HCEC 1CT (cell line): ENCODE data around the gene MOCS3.

Source experiments
- DNase-seq: peaks from one replicate; pipeline ENCODE4 v3.0.0-alpha.2; 2017

Gene MOCS3

GRCh38 chr20:50958615-50959542, at the start of gene MOCS3:
TSS of gene MOCS3 (plus strand) at chr20:50958818. CDS start at chr20:50958843, 25 bp downstream.
- peak; percentile 93 for DNase-seq

DNA sequence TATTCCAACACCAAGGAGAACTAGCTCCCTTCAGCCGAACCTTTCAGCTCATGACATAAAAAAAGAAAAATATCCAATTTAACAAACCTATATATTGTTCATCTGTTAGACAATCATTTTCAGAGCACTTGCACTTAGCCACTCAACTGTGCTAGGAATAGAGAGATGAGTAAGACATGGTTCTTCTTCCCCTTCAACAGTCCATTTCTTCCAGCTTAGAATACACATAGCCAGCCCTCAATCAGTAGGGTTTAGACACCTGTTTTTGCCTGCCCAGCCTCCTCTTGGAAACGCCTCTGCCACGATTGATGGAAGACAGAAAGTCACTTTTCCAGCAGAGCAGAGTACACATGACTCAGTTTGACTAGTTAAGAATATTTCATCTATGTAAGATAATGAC, 49.2 kb upstream of the MOCS3 start:
- no peak for DNase-seq

GRCh38 chr20:50911030-50911429, 47.6 kb upstream of the MOCS3 start:
- peak; percentile 81 for DNase-seq

- DNase-seq, result no peak
Measured at GRCh38 chr20:50911716-50912115, 46.9 kb upstream of the MOCS3 start.

GRCh38 chr20:50913690-50914375, 44.8 kb upstream of the MOCS3 start:
- DNase-seq, result peak; percentile 94

DNA sequence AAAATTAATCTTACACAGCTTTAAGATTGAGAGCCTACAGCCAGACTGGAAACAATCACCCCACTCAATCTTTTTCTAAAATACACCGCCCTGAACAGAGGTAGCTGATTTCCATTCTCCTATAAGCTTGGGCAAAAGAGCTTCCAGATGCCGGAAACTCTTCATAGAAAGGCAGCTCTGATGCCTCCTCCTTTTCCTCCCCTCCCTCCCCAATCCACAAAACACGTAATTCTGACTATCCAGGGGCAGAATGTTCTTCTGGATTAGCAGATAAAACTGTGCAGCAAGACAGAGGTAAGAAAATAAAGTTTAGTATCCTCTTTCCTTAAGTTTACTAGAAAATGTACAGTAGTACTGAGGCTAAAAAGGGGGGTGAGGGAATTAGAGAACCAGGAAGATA, 43.2 kb upstream of the MOCS3 start:
- DNase-seq, result peak; percentile 67

DNA sequence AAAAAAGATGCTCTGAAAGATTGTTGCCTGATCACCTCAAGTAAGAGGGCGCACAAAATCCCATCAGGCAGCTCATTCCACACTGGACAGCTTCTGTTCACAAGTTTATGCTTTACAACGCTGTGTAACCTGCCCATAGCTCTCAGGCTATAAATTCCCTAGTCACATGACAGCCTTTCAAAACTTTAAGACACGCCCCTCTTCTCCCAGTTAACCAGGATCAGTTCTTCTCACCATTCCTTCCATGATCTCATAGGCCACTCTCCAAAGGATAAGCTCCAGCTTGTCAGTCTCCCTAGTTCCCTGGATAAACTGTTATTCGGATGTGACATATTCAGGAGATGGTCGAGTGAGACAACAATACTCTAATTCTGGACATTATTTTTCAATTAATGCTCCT, 42.4 kb upstream of the MOCS3 start:
- peak; percentile 75 for DNase-seq

GRCh38 chr20:50916934-50917333, 41.7 kb upstream of the MOCS3 start:
- DNase-seq, result no peak

DNA sequence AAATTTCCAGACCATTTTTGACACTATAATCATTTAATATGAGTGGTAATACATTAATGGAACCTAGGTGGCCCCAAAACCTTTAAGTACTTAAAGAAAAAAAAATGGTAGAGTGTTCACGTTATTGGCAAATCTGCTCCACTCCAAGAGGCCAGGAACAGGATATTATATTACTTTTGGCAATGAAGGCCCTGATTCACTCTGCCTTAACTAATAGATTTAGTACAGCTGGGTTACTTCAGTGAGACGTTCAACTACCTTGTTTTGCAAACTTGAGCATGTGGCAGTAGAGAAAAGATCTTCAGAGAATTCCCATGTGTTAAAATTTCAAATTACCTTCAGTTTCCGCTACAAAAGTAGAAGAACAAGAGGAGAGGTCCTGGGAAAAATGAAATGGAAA, 40.2 kb upstream of the MOCS3 start:
- peak; percentile 78 for DNase-seq

- DNase-seq, result peak; percentile 81
Measured at GRCh38 chr20:50919567-50919966, 39.1 kb upstream of the MOCS3 start.

DNA sequence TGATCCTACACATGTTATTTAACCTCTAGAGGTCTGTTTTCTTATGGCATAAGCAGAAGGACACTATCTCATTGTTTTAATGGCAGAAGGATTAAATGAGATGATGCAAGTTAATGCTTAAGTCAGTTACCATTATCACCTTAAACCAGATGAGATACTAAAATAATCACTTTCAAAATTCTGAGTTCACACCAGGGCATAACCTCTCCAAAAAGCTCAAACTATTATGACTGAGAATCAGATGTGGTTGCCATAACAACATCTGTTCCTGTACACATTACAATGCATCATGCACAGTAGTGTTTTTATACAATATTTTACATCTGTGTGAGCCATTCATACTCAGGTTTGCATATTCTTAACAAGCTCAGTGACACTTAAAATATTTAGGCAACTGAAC, 37.6 kb upstream of the MOCS3 start:
- DNase-seq, result peak; percentile 49

GRCh38 chr20:50921803-50922501, 36.7 kb upstream of the MOCS3 start:
- DNase-seq, result no peak

- DNase-seq, result no peak
Measured at GRCh38 chr20:50924261-50924920, 34.2 kb upstream of the MOCS3 start.

DNA sequence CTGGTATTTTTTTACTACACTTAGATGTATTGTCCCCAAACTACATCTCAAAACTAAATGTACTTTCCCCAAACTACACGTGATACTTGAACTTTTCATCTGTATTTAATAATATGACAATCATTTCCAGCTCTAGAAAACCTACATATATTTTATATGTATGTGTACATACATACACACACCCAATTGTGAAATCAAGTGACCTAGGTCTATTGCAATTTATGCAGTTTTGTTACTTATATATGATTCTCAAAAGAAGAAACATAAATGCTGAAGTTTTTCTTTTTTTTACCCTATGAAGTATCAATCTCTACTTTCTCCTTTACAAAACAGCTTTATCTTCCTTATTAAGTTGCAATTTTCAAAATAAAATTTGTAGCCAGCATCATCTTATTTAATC, 32.1 kb upstream of the MOCS3 start:
- DNase-seq, result no peak

- DNase-seq, result no peak
Measured at GRCh38 chr20:50928469-50928868, 30.1 kb upstream of the MOCS3 start.

DNA sequence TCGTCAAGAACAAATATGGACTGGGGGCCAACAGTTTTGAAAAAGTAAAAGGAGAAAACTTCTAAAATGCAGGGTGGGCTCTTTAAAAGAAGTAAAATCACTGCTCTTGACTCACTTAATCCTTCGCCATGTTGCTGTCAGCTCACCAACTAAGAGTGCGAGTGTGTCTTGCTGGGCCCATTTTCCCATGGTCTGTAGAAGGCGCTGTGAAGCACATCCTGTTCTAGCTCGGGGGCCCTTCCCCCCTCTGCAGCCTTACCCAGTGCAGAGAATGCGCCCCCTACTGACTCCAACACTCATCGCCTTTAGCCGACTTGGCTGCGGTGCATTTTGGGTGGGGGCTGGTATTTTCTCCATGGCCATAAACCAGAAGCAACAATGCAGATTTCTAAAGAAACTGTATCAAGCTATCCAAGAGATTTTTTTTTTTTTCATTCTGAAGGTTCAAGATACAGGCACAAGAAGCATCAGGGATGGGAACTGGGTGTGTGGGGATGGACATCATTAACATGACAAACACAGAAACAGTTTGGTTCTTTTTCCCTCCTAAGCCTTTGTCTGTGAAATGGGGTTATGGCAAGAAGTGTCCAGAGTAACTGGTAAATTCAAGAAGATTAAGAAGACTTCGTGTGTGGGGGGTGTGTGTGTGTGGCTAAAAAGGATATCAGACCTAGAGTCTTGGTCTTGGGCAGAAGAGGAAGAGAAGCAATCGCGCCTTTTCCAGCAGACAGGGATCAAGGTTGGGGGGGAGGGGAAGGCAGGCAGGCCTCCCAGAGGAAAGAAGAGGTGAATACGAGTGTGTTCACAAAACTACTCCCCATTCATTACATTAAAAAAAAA, 29.1 kb upstream of the MOCS3 start:
- DNase-seq, result peak; percentile 97

- DNase-seq, result no peak
Measured at GRCh38 chr20:50930139-50930975, 28.3 kb upstream of the MOCS3 start.

GRCh38 chr20:50930976-50931305, 27.7 kb upstream of the MOCS3 start:
- DNase-seq, result no peak

GRCh38 chr20:50931306-50932015, 27.2 kb upstream of the MOCS3 start, which contains the start of gene ADNP:
TSS of gene ADNP (minus strand) at chr20:50931437. CDS start at chr20:50903996, 27,441 bp downstream.
- DNase-seq, result peak; percentile 91

DNA sequence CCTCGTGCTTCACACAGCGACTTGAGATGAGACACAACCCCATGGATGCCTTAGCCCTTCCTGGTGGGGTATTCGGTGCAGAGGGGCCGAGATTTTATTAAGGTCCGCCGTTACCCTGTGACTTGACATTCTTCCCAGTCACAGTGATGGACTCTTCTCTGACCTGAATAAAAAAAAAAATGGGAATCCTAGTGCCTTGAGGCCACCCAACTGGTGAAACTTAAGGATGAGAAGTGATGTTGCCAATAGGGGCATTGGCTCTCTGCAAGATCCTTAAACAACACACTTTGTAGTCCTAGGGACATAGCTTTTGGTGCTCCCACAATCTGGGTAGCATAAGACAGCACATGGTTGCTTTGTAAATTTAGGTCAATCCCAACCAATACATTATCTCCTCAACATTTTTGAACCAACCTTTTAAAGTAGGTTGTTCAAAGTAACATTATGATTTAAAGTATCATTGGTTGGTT, 26.6 kb upstream of the MOCS3 start:
- no peak for DNase-seq
